ENCODE results near the gene KRTDAP.
A peak's percentile ranks its signal among the peaks of the same experiment; 100 is the strongest.

Gene KRTDAP

GRCh38 chr19:35445826-35446593, 44.3 kb downstream of the KRTDAP start:
- peak in 1 of 2 donors; percentile 80 for DNase-seq (ENCODE audit: low read depth in 2 of 2)
- TF ChIP-seq CTCF (IDR thresholded peaks at IDR 0.05; ENCODE audit: low read depth, low read length) = no peak
- no peak overlapping the region for H3K4me3 ChIP-seq (replicated peaks in 1 of 2; ENCODE audit: low read depth in 2 of 2, low read length in 2 of 2)

- no peak overlapping the region for H3K4me3 ChIP-seq (replicated peaks in 1 of 2; ENCODE audit: low read depth in 2 of 2, low read length in 2 of 2)
- no peak for DNase-seq (ENCODE audit: low read depth in 2 of 2)
- TF ChIP-seq CTCF (IDR thresholded peaks at IDR 0.05; ENCODE audit: low read depth, low read length) = no peak
Measured at GRCh38 chr19:35444735-35445134, 45.5 kb downstream of the KRTDAP start.

- TF ChIP-seq CTCF (IDR thresholded peaks at IDR 0.05; ENCODE audit: low read depth, low read length) = no peak
- no peak for DNase-seq (ENCODE audit: low read depth in 2 of 2)
- H3K4me3 ChIP-seq (replicated peaks in 1 of 2; ENCODE audit: low read depth in 2 of 2, low read length in 2 of 2) = no peak overlapping the region
Measured at GRCh38 chr19:35442091-35442490, 48.2 kb downstream of the KRTDAP start.

GRCh38 chr19:35439921-35440320, 50.3 kb downstream of the KRTDAP start:
- no peak overlapping the region for H3K4me3 ChIP-seq (replicated peaks in 1 of 2; ENCODE audit: low read depth in 2 of 2, low read length in 2 of 2)
- TF ChIP-seq CTCF (IDR thresholded peaks at IDR 0.05; ENCODE audit: low read depth, low read length) = no peak
- no peak for DNase-seq (ENCODE audit: low read depth in 2 of 2)

GRCh38 chr19:35438527-35438926, 51.7 kb downstream of the KRTDAP start:
- TF ChIP-seq CTCF (IDR thresholded peaks at IDR 0.05; ENCODE audit: low read depth, low read length) = no peak
- H3K4me3 ChIP-seq (replicated peaks in 1 of 2; ENCODE audit: low read depth in 2 of 2, low read length in 2 of 2) = no peak overlapping the region
- peak in 1 of 2 donors; percentile 62 for DNase-seq (ENCODE audit: low read depth in 2 of 2)

- no peak overlapping the region for H3K4me3 ChIP-seq (replicated peaks in 1 of 2; ENCODE audit: low read depth in 2 of 2, low read length in 2 of 2)
- no peak for DNase-seq (ENCODE audit: low read depth in 2 of 2)
- TF ChIP-seq CTCF (IDR thresholded peaks at IDR 0.05; ENCODE audit: low read depth, low read length) = no peak
Measured at GRCh38 chr19:35438096-35438495, 52.2 kb downstream of the KRTDAP start.
